Muscle layer of duodenum (tissue), 2 donors: Measurements from ENCODE around the gene LRPPRC.

Source experiments
- H3K27ac ChIP-seq: one replicate; pipeline ENCODE4 v1.7.0; 2013; ENCODE audit warnings: mild to moderate bottlenecking, low read length
- H3K27me3 ChIP-seq: one replicate; pipeline ENCODE4 v1.7.0; 2013; ENCODE audit warnings: low read depth, mild to moderate bottlenecking, control low read depth, low read length
- H3K36me3 ChIP-seq, 2 donors: one replicate each; pipeline ENCODE4 v1.7.0; 2013; ENCODE audit warnings: low read length in 2 of 2, control low read depth in 1 of 2, mild to moderate bottlenecking in 1 of 2; ENCODE audit not compliant: insufficient read depth in 2 of 2, control insufficient read depth in 1 of 2
- H3K4me1 ChIP-seq, 2 donors: one replicate each; pipeline ENCODE4 v1.7.0; 2013; ENCODE audit warnings: low read length in 2 of 2, mild to moderate bottlenecking in 2 of 2, control low read depth in 1 of 2, moderate library complexity in 1 of 2; ENCODE audit not compliant: insufficient read depth in 2 of 2, control insufficient read depth in 1 of 2
- H3K4me3 ChIP-seq, 2 donors: one replicate each; pipeline ENCODE4 v1.7.0; 2013; ENCODE audit warnings: low read length in 2 of 2, low read depth in 1 of 2, mild to moderate bottlenecking in 1 of 2
- H3K9me3 ChIP-seq, 2 donors: one replicate each; pipeline ENCODE4 v1.7.0; 2013; ENCODE audit warnings: low read length in 2 of 2, control low read depth in 1 of 2, mild to moderate bottlenecking in 1 of 2; ENCODE audit not compliant: control insufficient read depth in 1 of 2
- donor health status: healthy.

LRPPRC gene

GRCh38 chr2:43885132-43885632 lies 110.6 kb downstream of the LRPPRC start:
- no peaks in the 10 kb centered on the region for H3K9me3 ChIP-seq
- no peak overlapping the region for H3K4me3 ChIP-seq
- peaks cover 21 to 45% of the 10 kb centered on the region in 2 donors for H3K36me3 ChIP-seq
- H3K4me1 ChIP-seq = no peaks in the 10 kb centered on the region
- H3K27ac ChIP-seq = no peak overlapping the region
- no peaks in the 10 kb centered on the region for H3K27me3 ChIP-seq

- Histone ChIP-seq H3K27ac (no peak overlapping the region), H3K27me3 (no peaks in the 10 kb centered on the region), H3K4me3 (no peak overlapping the region)
Measured at GRCh38 chr2:43884689-43885088, 111.1 kb downstream of the LRPPRC start.

GRCh38 chr2:43882312-43882711 lies 113.5 kb downstream of the LRPPRC start:
- Histone ChIP-seq H3K36me3 (peaks cover 0 to 17% of the 10 kb centered on the region in 2 donors), H3K27me3 (no peaks in the 10 kb centered on the region), H3K4me1 (peaks cover 0 to 6% of the 10 kb centered on the region in 2 donors), H3K27ac (no peak overlapping the region), H3K9me3 (no peaks in the 10 kb centered on the region), H3K4me3 (no peak overlapping the region)

More at GRCh38 chr2:43884689-43885088, 111.1 kb downstream of the LRPPRC start:
- H3K9me3 ChIP-seq = no peaks in the 10 kb centered on the region
- H3K36me3 ChIP-seq = peaks cover 18 to 40% of the 10 kb centered on the region in 2 donors
- no peaks in the 10 kb centered on the region for H3K4me1 ChIP-seq

- Histone ChIP-seq H3K36me3 (peaks cover 0 to 9% of the 10 kb centered on the region in 2 donors), H3K9me3 (no peaks in the 10 kb centered on the region), H3K4me1 (peaks cover 0 to 6% of the 10 kb centered on the region in 2 donors), H3K27ac (no peak overlapping the region), H3K4me3 (no peak overlapping the region), H3K27me3 (no peaks in the 10 kb centered on the region)
Measured at GRCh38 chr2:43880952-43881351, 114.8 kb downstream of the LRPPRC start.

- Histone ChIP-seq H3K4me3 (no peak overlapping the region), H3K4me1 (peaks cover 0 to 6% of the 10 kb centered on the region in 2 donors), H3K27me3 (no peaks in the 10 kb centered on the region), H3K36me3 (peaks cover 0 to 4% of the 10 kb centered on the region in 2 donors), H3K27ac (no peak overlapping the region), H3K9me3 (no peaks in the 10 kb centered on the region)
Measured at GRCh38 chr2:43880471-43880870, 115.3 kb downstream of the LRPPRC start.

GRCh38 chr2:43879261-43879660 lies 116.5 kb downstream of the LRPPRC start:
- Histone ChIP-seq H3K4me3 (no peak overlapping the region), H3K36me3 (no peaks in the 10 kb centered on the region), H3K27me3 (no peaks in the 10 kb centered on the region), H3K9me3 (no peaks in the 10 kb centered on the region), H3K4me1 (peaks cover 0 to 6% of the 10 kb centered on the region in 2 donors), H3K27ac (no peak overlapping the region)

- Histone ChIP-seq H3K36me3 (no peaks in the 10 kb centered on the region), H3K4me3 (no peak overlapping the region)
Measured at GRCh38 chr2:43877782-43878464, 117.9 kb downstream of the LRPPRC start.

GRCh38 chr2:43874776-43875451 lies 120.9 kb downstream of the LRPPRC start:
- H3K27ac ChIP-seq = no peak overlapping the region
- H3K4me3 ChIP-seq = no peak overlapping the region
- H3K4me1 ChIP-seq = peaks cover 0 to 6% of the 10 kb centered on the region in 2 donors
- no peaks in the 10 kb centered on the region for H3K36me3 ChIP-seq
- no peaks in the 10 kb centered on the region for H3K9me3 ChIP-seq
- H3K27me3 ChIP-seq = no peaks in the 10 kb centered on the region

More at GRCh38 chr2:43877782-43878464, 117.9 kb downstream of the LRPPRC start:
- H3K4me1 ChIP-seq = peaks cover 0 to 6% of the 10 kb centered on the region in 2 donors
- no peak overlapping the region for H3K27ac ChIP-seq
- no peaks in the 10 kb centered on the region for H3K27me3 ChIP-seq
- H3K9me3 ChIP-seq = no peaks in the 10 kb centered on the region

- Histone ChIP-seq H3K36me3 (no peaks in the 10 kb centered on the region), H3K4me3 (no peak overlapping the region), H3K27me3 (no peaks in the 10 kb centered on the region), H3K4me1 (no peaks in the 10 kb centered on the region), H3K27ac (no peak overlapping the region), H3K9me3 (no peaks in the 10 kb centered on the region)
Measured at GRCh38 chr2:43872151-43872550, 123.6 kb downstream of the LRPPRC start.

GRCh38 chr2:43855292-43855691 lies 140.5 kb downstream of the LRPPRC start:
- Histone ChIP-seq H3K4me3 (no peak overlapping the region), H3K9me3 (no peaks in the 10 kb centered on the region), H3K4me1 (no peaks in the 10 kb centered on the region), H3K27me3 (peaks cover 8% of the 10 kb centered on the region), H3K27ac (no peak overlapping the region), H3K36me3 (no peaks in the 10 kb centered on the region)

- H3K27ac ChIP-seq = no peak overlapping the region
- H3K4me3 ChIP-seq = no peak overlapping the region
- no peaks in the 10 kb centered on the region for H3K36me3 ChIP-seq
- H3K9me3 ChIP-seq = no peaks in the 10 kb centered on the region
- H3K27me3 ChIP-seq = peaks cover 8% of the 10 kb centered on the region
- H3K4me1 ChIP-seq = no peaks in the 10 kb centered on the region
Measured at GRCh38 chr2:43854671-43855070, 141.1 kb downstream of the LRPPRC start.
